ENCODE data around the gene AKTIP. TPM values are rescaled to one million over a fixed set of nuclear protein-coding genes. Genes with fewer than 3 reads are reported as not detected.

The AKTIP gene
- total RNA-seq, 1 experiment from 2014 or later, result 26.2 TPM

- H2AFZ ChIP-seq (ENCODE audit: low read length), result no peak overlapping the region
- no peak overlapping the region for H2AK5ac ChIP-seq (ENCODE audit: insufficient read length, low read length)
- H4K91ac ChIP-seq (ENCODE audit: insufficient read length, low read depth, low read length), result no peak overlapping the region
- no peaks in the 10 kb centered on the region for H3K79me2 ChIP-seq (ENCODE audit: insufficient read depth, low read length)
- H4K8ac ChIP-seq (replicated peaks; ENCODE audit: insufficient read length, low read depth, low read length), result peak overlapping the region; percentile 84
- Mint-ChIP-seq H3K27ac (peak overlapping the region in 1 of 3 experiments; percentile 32; a peak in 1 of 7 replicates), H3K9me3 (peaks cover 7 to 9% of the 10 kb centered on the region in 2 experiments), H3K4me1 (no peaks in the 10 kb centered on the region), H3K36me3 (ENCODE audit: insufficient read depth in 1 of 3, low read depth in 3 of 3) (peaks cover 6 to 9% (median 7%) of the 10 kb centered on the region in 3 experiments; a peak in 5 of 7 replicates), H3K4me3 (no peak overlapping the region), H3K27me3 (ENCODE audit: low read depth) (no peaks in the 10 kb centered on the region; the same call in 1 of the 2 replicates)
- whole genome bisulfite sequencing (ENCODE audit: extremely low coverage, insufficient read length, low lambda C conversion rate), result no CpG with 5 or more reads among the region's 19 CpGs
- no peaks in the 10 kb centered on the region for H3K27me3 ChIP-seq (ENCODE audit: insufficient read depth, low read length)
- H3K9ac ChIP-seq (ENCODE audit: extremely low read depth, insufficient read length, low read length), result no peak overlapping the region
- no peak overlapping the region for H2BK120ac ChIP-seq (ENCODE audit: low read depth, low read length, poor library complexity, severe bottlenecking)
- no peak overlapping the region for H2BK15ac ChIP-seq (ENCODE audit: low read depth, low read length)
- TF ChIP-seq, protein P1, sequence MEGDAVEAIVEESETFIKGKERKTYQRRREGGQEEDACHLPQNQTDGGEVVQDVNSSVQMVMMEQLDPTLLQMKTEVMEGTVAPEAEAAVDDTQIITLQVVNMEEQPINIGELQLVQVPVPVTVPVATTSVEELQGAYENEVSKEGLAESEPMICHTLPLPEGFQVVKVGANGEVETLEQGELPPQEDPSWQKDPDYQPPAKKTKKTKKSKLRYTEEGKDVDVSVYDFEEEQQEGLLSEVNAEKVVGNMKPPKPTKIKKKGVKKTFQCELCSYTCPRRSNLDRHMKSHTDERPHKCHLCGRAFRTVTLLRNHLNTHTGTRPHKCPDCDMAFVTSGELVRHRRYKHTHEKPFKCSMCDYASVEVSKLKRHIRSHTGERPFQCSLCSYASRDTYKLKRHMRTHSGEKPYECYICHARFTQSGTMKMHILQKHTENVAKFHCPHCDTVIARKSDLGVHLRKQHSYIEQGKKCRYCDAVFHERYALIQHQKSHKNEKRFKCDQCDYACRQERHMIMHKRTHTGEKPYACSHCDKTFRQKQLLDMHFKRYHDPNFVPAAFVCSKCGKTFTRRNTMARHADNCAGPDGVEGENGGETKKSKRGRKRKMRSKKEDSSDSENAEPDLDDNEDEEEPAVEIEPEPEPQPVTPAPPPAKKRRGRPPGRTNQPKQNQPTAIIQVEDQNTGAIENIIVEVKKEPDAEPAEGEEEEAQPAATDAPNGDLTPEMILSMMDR (conservative IDR thresholded peaks at IDR 0.05), result no peak
- H3K4me2 ChIP-seq (ENCODE audit: insufficient read depth, insufficient read length, low read length), result no peak overlapping the region
- DNase-seq, result no peak
- no peaks in the 10 kb centered on the region for H3K4me1 ChIP-seq (ENCODE audit: insufficient read depth, low read length)
- no peak overlapping the region for H2BK12ac ChIP-seq (ENCODE audit: insufficient read length, low read depth, low read length)
- no peak overlapping the region for H3K27ac ChIP-seq (ENCODE audit: insufficient read length, low read depth, low read length)
- H2BK5ac ChIP-seq (ENCODE audit: insufficient read length, low read length), result no peak overlapping the region
- no peak overlapping the region for H3K23ac ChIP-seq (ENCODE audit: insufficient read length, low read depth, low read length)
- no peaks in the 10 kb centered on the region for H3K79me1 ChIP-seq (ENCODE audit: insufficient read depth, low read depth, low read length, poor library complexity, severe bottlenecking)
- H3K4ac ChIP-seq (ENCODE audit: low read depth, low read length), result no peak overlapping the region
- H3K9me3 ChIP-seq (ENCODE audit: control insufficient read depth, low read depth, low read length), result peaks cover 4% of the 10 kb centered on the region
- H4K20me1 ChIP-seq (ENCODE audit: control insufficient read depth, insufficient read depth, insufficient read length), result no peaks in the 10 kb centered on the region
- no peak overlapping the region for H3T11ph ChIP-seq (ENCODE audit: low read length)
- no peaks in the 10 kb centered on the region for H3K23me2 ChIP-seq (ENCODE audit: insufficient read length, low read depth, low read length, poor library complexity, severe bottlenecking)
- H3K14ac ChIP-seq (ENCODE audit: insufficient read depth, low read length), result no peak overlapping the region
- no peak overlapping the region for H3K56ac ChIP-seq (ENCODE audit: insufficient read length, low read depth, low read length)
- H2BK20ac ChIP-seq (ENCODE audit: low read depth, low read length, poor library complexity, severe bottlenecking), result no peak overlapping the region
- no peak overlapping the region for H4K5ac ChIP-seq (ENCODE audit: insufficient read length, low read depth, low read length)
- H3K18ac ChIP-seq (ENCODE audit: insufficient read length, low read depth, low read length), result no peak overlapping the region
Measured at GRCh38 chr16:53518550-53519416, 15.8 kb upstream of the AKTIP start.

Measured in H9 (cell line).